Right atrium auricular region (tissue), 2 donors: ENCODE results near the gene LBH. TPM values are rescaled to one million over a fixed set of nuclear protein-coding genes. Genes with fewer than 3 reads are reported as not detected.

Experiments used
- DNase-seq: peaks from one replicate; pipeline ENCODE4 v3.0.0-alpha.2; 2019; ENCODE audit warnings: low spot score
- H3K27ac ChIP-seq, 2 donors: fragments of 200-600 bp; sonication (generic); 1 replicate in 1 of 2; 2 replicates in 1 of 2; pipeline ENCODE4 v1.5.1; 2016 to 2019
- H3K27me3 ChIP-seq, 2 donors: fragments of 200-600 bp; sonication (generic); one replicate each; pipeline versions ENCODE4 v1.5.1 to v1.6.0; 2017 to 2019
- H3K36me3 ChIP-seq: fragments of 200-600 bp; sonication (generic); one replicate; pipeline ENCODE4 v1.5.1; 2016
- H3K4me1 ChIP-seq, 2 donors: fragments of 200-600 bp; sonication (generic); one replicate each; pipeline versions ENCODE4 v1.5.1 to v1.6.0; 2017 to 2019
- H3K4me3 ChIP-seq, 2 donors: fragments of 200-600 bp; sonication (generic); 1 replicate in 1 of 2; 2 replicates in 1 of 2; pipeline ENCODE4 v1.5.1; 2017 to 2019; ENCODE audit warnings: mild to moderate bottlenecking in 1 of 2, moderate library complexity in 1 of 2
- H3K9me3 ChIP-seq, 2 donors: fragments of 200-600 bp; sonication (generic); one replicate each; pipeline ENCODE4 v1.5.1; 2019
- total RNA-seq, 2 donors: library from RNA; depleted of rRNA; stranded (reverse); fragments of >200 nt; gene quantifications; one replicate each; pipeline ENCODE4 v1.1.0, GENCODE V29; 2016
- TF ChIP-seq, protein P1 (sequence below), 2 donors: fragments of 200-600 bp; sonication (generic); IDR thresholded peaks; one replicate each; pipeline ENCODE4 v1.5.1; 2019; ENCODE audit warnings: antibody characterized with exemption in 2 of 2

LBH gene
- total RNA-seq, 2 donors from 2014 or later = 18.9 to 54.6 TPM

DNA sequence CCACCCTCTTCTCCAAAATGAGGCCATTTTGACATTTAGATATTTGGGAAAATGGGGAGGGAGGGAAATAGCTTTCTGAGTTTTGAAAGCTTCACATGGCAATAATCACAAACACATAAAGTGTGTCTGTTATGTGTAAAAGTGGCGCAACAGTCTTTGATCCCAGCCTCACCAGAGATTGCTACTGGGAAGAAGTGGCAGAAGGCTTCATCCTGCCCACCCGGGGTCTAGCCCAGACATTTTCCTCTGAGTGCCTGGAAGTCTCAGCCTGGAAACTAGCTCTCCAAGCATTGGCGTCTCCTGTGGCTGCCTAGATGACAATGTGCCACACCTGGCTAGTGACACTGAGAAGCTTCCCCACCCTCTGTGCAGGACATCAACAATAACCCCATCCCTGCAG lies 1.7 kb upstream of the LBH start:
- peaks cover under 1% of the 10 kb centered on the region for H3K36me3 ChIP-seq
- H3K9me3 ChIP-seq = no peaks in the 10 kb centered on the region
- TF ChIP-seq, protein P1, sequence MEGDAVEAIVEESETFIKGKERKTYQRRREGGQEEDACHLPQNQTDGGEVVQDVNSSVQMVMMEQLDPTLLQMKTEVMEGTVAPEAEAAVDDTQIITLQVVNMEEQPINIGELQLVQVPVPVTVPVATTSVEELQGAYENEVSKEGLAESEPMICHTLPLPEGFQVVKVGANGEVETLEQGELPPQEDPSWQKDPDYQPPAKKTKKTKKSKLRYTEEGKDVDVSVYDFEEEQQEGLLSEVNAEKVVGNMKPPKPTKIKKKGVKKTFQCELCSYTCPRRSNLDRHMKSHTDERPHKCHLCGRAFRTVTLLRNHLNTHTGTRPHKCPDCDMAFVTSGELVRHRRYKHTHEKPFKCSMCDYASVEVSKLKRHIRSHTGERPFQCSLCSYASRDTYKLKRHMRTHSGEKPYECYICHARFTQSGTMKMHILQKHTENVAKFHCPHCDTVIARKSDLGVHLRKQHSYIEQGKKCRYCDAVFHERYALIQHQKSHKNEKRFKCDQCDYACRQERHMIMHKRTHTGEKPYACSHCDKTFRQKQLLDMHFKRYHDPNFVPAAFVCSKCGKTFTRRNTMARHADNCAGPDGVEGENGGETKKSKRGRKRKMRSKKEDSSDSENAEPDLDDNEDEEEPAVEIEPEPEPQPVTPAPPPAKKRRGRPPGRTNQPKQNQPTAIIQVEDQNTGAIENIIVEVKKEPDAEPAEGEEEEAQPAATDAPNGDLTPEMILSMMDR (IDR thresholded peaks at IDR 0.05) = no peak
- no peak overlapping the region for H3K27ac ChIP-seq
- peaks cover 0 to 55% of the 10 kb centered on the region in 2 donors for H3K4me1 ChIP-seq
- H3K27me3 ChIP-seq = no peaks in the 10 kb centered on the region
- no peak for DNase-seq
- H3K4me3 ChIP-seq = no peak overlapping the region

DNA sequence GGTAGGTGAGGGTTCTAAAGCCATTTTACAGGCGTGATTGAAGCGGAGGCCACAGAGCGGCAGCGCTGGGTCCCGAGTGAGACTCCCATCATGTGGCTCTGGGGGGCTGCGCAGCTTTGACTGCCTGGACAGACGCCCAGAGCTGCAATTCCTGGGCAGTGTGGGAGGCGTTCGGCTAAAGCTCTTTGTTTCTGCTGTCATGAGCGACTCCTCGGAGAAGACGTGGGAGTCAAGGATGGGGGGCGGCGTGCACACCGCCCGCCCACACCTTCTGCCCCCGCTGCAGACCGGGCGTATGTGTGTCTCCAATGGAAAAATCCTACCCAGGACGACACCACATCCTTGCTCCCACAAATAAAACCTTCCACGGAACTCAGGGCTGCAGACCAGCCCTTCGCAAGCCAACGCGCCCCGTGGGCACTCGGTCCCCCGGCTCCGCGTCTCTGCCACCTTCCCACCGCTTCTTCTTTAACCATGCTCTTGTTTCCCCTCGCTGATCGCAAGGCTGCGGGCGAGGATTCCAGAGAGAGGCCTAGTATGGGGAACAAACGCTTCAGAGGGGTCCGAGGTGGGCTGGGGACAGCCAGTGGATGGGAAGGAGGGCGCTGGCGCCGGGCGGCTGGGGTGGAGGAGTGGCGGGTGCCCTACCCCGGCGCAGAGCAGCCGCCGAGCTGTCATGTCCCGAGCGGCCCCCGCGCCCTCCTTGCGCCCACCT lies 680 bp upstream of the LBH start:
- peaks cover 0 to 45% of the 10 kb centered on the region in 2 donors for H3K4me1 ChIP-seq
- TF ChIP-seq, protein P1 (IDR thresholded peaks at IDR 0.05) = no peak
- H3K36me3 ChIP-seq = peaks cover 6% of the 10 kb centered on the region
- no peaks in the 10 kb centered on the region for H3K9me3 ChIP-seq
- peak overlapping the region; percentile 65 to 78 for H3K4me3 ChIP-seq
- H3K27me3 ChIP-seq = no peaks in the 10 kb centered on the region
- H3K27ac ChIP-seq = peak overlapping the region; percentile 86
- no peak for DNase-seq

DNA sequence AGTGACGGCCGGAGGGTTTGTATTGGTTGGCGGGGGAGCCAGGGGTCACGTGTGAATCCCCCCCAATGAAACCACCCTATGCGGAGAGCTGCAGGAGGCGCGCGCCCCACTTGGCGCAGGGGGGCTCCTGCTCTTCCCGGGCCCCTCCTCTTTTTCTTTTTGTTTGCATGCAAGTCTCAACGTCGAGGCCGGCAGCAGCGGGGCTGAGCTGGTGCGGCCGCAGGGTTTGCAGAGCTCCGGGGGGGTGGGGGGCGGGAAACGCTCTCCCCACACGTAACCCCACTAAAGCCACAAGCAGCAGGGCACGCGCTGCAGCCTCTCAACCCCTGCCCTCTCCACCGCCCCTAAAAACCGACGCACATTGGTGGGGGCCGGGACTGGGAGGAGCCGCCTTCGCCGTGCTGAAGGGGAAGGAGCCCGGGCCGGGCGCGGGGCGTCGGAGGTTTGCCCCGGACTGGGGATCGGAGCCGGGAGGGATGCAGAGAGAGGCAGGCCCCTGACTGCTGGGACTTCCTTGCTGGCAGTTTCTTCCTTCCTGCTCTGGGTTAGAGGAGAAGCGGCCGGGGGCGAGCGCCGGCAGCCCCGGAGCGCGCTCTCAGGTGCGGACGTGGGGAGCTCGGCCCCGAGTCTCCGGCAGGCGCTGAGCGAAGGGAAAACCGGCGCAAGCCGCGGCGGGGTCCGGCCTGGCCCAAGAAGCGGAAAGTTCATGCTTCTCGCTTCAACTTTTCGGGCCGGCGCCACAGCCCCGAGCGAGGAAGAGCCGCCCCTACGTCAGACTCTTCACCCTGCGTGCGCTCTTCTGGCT lies 864 bp downstream of the LBH start:
- peaks cover 0 to 37% of the 10 kb centered on the region in 2 donors for H3K4me1 ChIP-seq
- no peaks in the 10 kb centered on the region for H3K27me3 ChIP-seq

GRCh38 chr2:30232801-30233130 lies 1.4 kb downstream of the LBH start:
- peaks cover 6% of the 10 kb centered on the region for H3K36me3 ChIP-seq
- H3K27me3 ChIP-seq = no peaks in the 10 kb centered on the region
- H3K27ac ChIP-seq = peak overlapping the region; percentile 86
- H3K4me3 ChIP-seq = peak overlapping the region; percentile 65 to 78
- H3K4me1 ChIP-seq = peaks cover 0 to 41% of the 10 kb centered on the region in 2 donors
- DNase-seq = no peak
- TF ChIP-seq, protein P1 (IDR thresholded peaks at IDR 0.05) = no peak
- no peaks in the 10 kb centered on the region for H3K9me3 ChIP-seq

More for the DNA sequence above, 864 bp downstream of the LBH start:
- Histone ChIP-seq H3K27ac (peak overlapping the region; percentile 86), H3K9me3 (no peaks in the 10 kb centered on the region), H3K4me3 (peak overlapping the region; percentile 65 to 78), H3K36me3 (peaks cover 6% of the 10 kb centered on the region)
- TF ChIP-seq, protein P1 (IDR thresholded peaks at IDR 0.05) = no peak
- DNase-seq = no peak

DNA sequence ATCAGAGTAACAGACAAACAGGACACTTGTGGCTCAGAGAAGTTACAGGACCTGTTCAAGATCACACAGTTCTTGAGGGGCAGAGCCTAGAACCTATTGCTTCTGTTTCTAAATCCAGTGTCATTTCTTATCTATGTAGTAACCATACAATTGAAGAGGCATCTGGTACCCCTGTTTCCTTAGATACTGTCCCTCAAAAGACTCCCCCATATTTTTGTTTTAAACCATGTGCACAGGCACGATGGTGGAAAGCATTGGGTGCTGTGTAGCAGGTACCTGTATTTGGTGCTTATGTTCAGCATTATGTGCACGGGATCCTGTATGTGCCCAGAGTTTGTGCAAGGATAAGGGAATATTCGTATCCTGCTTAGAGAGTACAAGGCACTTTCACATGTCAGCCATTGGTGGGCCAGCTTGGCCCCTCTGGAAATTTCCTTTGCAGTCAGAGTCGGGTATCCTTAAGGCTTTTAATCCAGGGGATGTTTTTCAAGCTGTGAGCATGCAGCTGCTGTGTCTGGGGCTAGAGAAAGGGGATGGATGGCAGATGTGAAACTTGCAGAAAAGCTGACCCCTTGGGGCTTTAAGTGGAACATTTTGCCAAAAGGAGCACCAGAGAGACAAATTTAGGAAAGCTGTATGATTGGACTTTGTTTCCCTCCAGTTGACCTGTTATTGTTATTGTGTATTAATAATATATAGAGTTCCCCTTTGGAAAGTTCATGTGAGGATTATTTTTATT lies 2.1 kb downstream of the LBH start:
- peaks cover 6% of the 10 kb centered on the region for H3K36me3 ChIP-seq
- no peak for DNase-seq
- H3K27ac ChIP-seq = peak overlapping the region; percentile 41 to 86
- peaks cover 0 to 44% of the 10 kb centered on the region in 2 donors for H3K4me1 ChIP-seq
- H3K9me3 ChIP-seq = no peaks in the 10 kb centered on the region
- H3K4me3 ChIP-seq = peak overlapping the region; percentile 6 to 78
- H3K27me3 ChIP-seq = no peaks in the 10 kb centered on the region
- TF ChIP-seq, protein P1 (IDR thresholded peaks at IDR 0.05) = no peak
